SK-N-SH treated with all-trans-retinoic acid at 6 μM for 48 hours (cell line): ENCODE data around the gene FHIT.

ENCODE experiments used
- ATAC-seq: fragments of 200-7000 bp; cut with Tn5 transposase; 3 replicates; pipeline ENCODE4 v1.9.1; 2020; ENCODE audit warnings: mild to moderate bottlenecking, moderate library complexity
- ARNTL ChIP-seq: fragments of 450-650 bp; formaldehyde crosslinking; IDR thresholded peaks from 2 replicates; pipeline ENCODE4 v1.5.0; 2020; ENCODE audit warnings: low read depth, mild to moderate bottlenecking, moderate library complexity, borderline replicate concordance
- BACH2 ChIP-seq: fragments of 250-450 bp; sonication (Bioruptor Pico); IDR thresholded peaks from 2 replicates; pipeline ENCODE4 v1.9.0; 2021; ENCODE audit warnings: mild to moderate bottlenecking, borderline replicate concordance
- CREB5 ChIP-seq: fragments of 250-450 bp; sonication (Bioruptor Pico); IDR thresholded peaks from 2 replicates; pipeline ENCODE4 v1.5.1; 2020; ENCODE audit warnings: low read depth, mild to moderate bottlenecking, moderate library complexity
- CSDC2 ChIP-seq: fragments of 250-450 bp; sonication (Bioruptor Pico); IDR thresholded peaks from 2 replicates; pipeline ENCODE4 v1.5.0; 2020; ENCODE audit warnings: mild to moderate bottlenecking, moderate library complexity
- CSRNP3 ChIP-seq: fragments of 250-450 bp; sonication (Bioruptor Pico); IDR thresholded peaks from 2 replicates; pipeline ENCODE4 v1.5.1; 2021; ENCODE audit warnings: mild to moderate bottlenecking, moderate library complexity
- ESRRG ChIP-seq: fragments of 250-450 bp; sonication (Bioruptor Pico); IDR thresholded peaks from 2 replicates; pipeline ENCODE4 v1.6.1; 2021; ENCODE audit warnings: mild to moderate bottlenecking
- GLIS3 ChIP-seq: fragments of 250-450 bp; sonication (Bioruptor Pico); IDR thresholded peaks from 2 replicates; pipeline ENCODE4 v1.5.0; 2020; ENCODE audit warnings: mild to moderate bottlenecking, moderate library complexity
- ISL1 ChIP-seq: fragments of 250-450 bp; sonication (Bioruptor Pico); IDR thresholded peaks from 2 replicates; pipeline ENCODE4 v2.1.2; 2022; ENCODE audit warnings: mild to moderate bottlenecking, moderate library complexity
- OSR1 ChIP-seq: fragments of 250-450 bp; sonication (Bioruptor Pico); IDR thresholded peaks from 2 replicates; pipeline ENCODE4 v1.8.0; 2022; ENCODE audit warnings: moderate library complexity, mild to moderate bottlenecking, inconsistent platforms
- PATZ1 ChIP-seq: fragments of 250-450 bp; sonication (Bioruptor Pico); IDR thresholded peaks from 2 replicates; pipeline ENCODE4 v1.8.0; 2020; ENCODE audit warnings: mild to moderate bottlenecking, moderate library complexity, borderline replicate concordance
- POU6F1 ChIP-seq: fragments of 250-450 bp; sonication (Bioruptor Pico); IDR thresholded peaks from 2 replicates; pipeline ENCODE4 v1.8.0; 2021; ENCODE audit warnings: low read depth, mild to moderate bottlenecking, moderate library complexity, borderline replicate concordance
- PPARA ChIP-seq: fragments of 250-450 bp; sonication (Bioruptor Pico); IDR thresholded peaks from 2 replicates; pipeline ENCODE4 v1.5.0; 2020; ENCODE audit warnings: mild to moderate bottlenecking, borderline replicate concordance
- RARB ChIP-seq: fragments of 250-450 bp; sonication (Bioruptor Pico); IDR thresholded peaks from 2 replicates; pipeline ENCODE4 v1.8.0; 2021; ENCODE audit warnings: mild to moderate bottlenecking, moderate library complexity
- SNAI2 ChIP-seq: fragments of 250-450 bp; sonication (Bioruptor Pico); IDR thresholded peaks from 2 replicates; pipeline ENCODE4 v1.5.0; 2020; ENCODE audit warnings: mild to moderate bottlenecking, moderate library complexity
- TCF4 ChIP-seq: fragments of 250-450 bp; sonication (Bioruptor Pico); IDR thresholded peaks from 2 replicates; pipeline ENCODE4 v1.8.0; 2021; ENCODE audit warnings: mild to moderate bottlenecking, moderate library complexity, borderline replicate concordance
- TSHZ2 ChIP-seq: fragments of 250-450 bp; sonication (Bioruptor Pico); IDR thresholded peaks from 2 replicates; pipeline ENCODE4 v1.5.0; 2020; ENCODE audit warnings: mild to moderate bottlenecking, moderate library complexity
- ZC3H10 ChIP-seq: fragments of 250-450 bp; sonication (Bioruptor Pico); IDR thresholded peaks from 2 replicates; pipeline ENCODE4 v1.5.1; 2021; ENCODE audit warnings: mild to moderate bottlenecking, moderate library complexity
- ZFP3 ChIP-seq: fragments of 250-450 bp; sonication (Bioruptor Pico); IDR thresholded peaks from 2 replicates; pipeline ENCODE4 v1.5.0; 2020; ENCODE audit warnings: mild to moderate bottlenecking, moderate library complexity
- ZFP30 ChIP-seq: fragments of 450-650 bp; formaldehyde crosslinking; IDR thresholded peaks from 2 replicates; pipeline ENCODE4 v1.5.0; 2022; ENCODE audit warnings: mild to moderate bottlenecking, moderate library complexity
- ZNF565 ChIP-seq: fragments of 450-650 bp; formaldehyde crosslinking; conservative IDR thresholded peaks from 2 replicates; pipeline ENCODE4 v1.5.0; 2020; ENCODE audit warnings: low read depth, mild to moderate bottlenecking, moderate library complexity
- ZNF70 ChIP-seq: fragments of 450-650 bp; formaldehyde crosslinking; IDR thresholded peaks from 2 replicates; pipeline ENCODE4 v1.5.0; 2020; ENCODE audit warnings: mild to moderate bottlenecking, moderate library complexity
- ZNF8 ChIP-seq: fragments of 450-650 bp; formaldehyde crosslinking; IDR thresholded peaks from 2 replicates; pipeline ENCODE4 v1.5.0; 2020; ENCODE audit warnings: mild to moderate bottlenecking, moderate library complexity

FHIT gene

GRCh38 chr3:59717679-59718205 lies 1533.5 kb downstream of the FHIT start:
- no peak for TF ChIP-seq ZNF565 (CRISPR knock-in tag)
- TF ChIP-seq RARB, result no peak
- no peak for TF ChIP-seq PPARA (CRISPR knock-in tag)
- no peak for TF ChIP-seq ISL1
- TF ChIP-seq TCF4 (CRISPR knock-in tag), result no peak
- TF ChIP-seq ZC3H10 (CRISPR knock-in tag), result no peak
- TF ChIP-seq OSR1 (CRISPR knock-in tag), result no peak
- TF ChIP-seq ARNTL (CRISPR knock-in tag), result no peak
- TF ChIP-seq ZFP3 (CRISPR knock-in tag), result no peak
- no peak for TF ChIP-seq SNAI2 (CRISPR knock-in tag)
- TF ChIP-seq ZNF8 (CRISPR knock-in tag), result no peak
- no peak for TF ChIP-seq POU6F1 (CRISPR knock-in tag)
- no peak for TF ChIP-seq TSHZ2 (CRISPR knock-in tag)
- no peak for TF ChIP-seq BACH2 (CRISPR knock-in tag)
- TF ChIP-seq ZFP30 (CRISPR knock-in tag), result no peak
- TF ChIP-seq CSDC2 (CRISPR knock-in tag), result no peak
- TF ChIP-seq CSRNP3 (CRISPR knock-in tag), result no peak
- no peak for TF ChIP-seq GLIS3 (CRISPR knock-in tag)
- no peak for TF ChIP-seq ZNF70 (CRISPR knock-in tag)
- ATAC-seq, result no peak

- ATAC-seq, result no peak
- TF ChIP-seq ZC3H10 (CRISPR knock-in tag), result no peak
- no peak for TF ChIP-seq ZFP3 (CRISPR knock-in tag)
- no peak for TF ChIP-seq CREB5 (CRISPR knock-in tag)
- no peak for TF ChIP-seq RARB
- no peak for TF ChIP-seq ZFP30 (CRISPR knock-in tag)
- no peak for TF ChIP-seq ZNF70 (CRISPR knock-in tag)
- TF ChIP-seq ESRRG (CRISPR knock-in tag), result no peak
- no peak for TF ChIP-seq CSRNP3 (CRISPR knock-in tag)
- TF ChIP-seq ISL1, result no peak
- TF ChIP-seq BACH2 (CRISPR knock-in tag), result no peak
- no peak for TF ChIP-seq TSHZ2 (CRISPR knock-in tag)
- no peak for TF ChIP-seq PATZ1 (CRISPR knock-in tag)
- no peak for TF ChIP-seq GLIS3 (CRISPR knock-in tag)
Measured at GRCh38 chr3:59714066-59714465, 1537.2 kb downstream of the FHIT start.
